ENCODE data around the gene SHROOM1.

The SHROOM1 gene

DNA sequence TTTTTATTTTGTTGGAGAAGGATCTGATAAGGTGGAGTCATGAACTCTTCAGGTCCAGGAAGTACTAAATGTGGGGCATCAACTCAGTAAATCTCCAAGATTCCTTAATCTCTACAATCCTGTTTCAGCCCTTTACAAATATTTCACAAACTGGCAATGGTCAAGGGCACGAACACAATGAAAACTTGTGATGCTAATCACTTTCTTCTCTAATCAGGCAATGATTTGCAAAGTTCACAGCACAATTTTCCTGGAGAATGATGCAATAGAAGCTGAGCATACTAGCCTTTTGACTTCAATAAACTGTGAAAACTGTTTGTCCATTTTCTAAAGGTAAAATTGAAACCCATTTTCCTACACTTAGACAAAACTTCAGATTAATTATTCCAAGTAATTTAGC, 18.9 kb upstream of the SHROOM1 start:
- DNase-seq: no peak

DNA sequence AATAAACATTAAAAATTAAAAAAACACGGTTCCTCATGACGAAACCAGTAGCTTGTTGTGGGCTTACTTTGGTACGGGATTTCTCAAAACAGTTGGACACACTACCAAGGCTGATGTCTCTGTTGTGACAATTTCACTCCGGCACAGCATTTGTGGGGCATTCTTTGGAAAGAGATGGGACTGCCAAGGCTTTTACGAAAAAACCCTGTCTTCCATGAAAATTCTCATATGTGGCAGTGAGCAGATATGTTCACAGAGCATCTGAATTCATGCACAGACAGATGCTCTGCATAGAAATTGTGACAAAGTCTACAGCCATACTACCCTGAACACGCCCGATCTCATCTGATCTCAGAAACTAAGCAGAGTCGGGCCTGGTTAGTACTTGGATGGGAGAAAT, 17.8 kb upstream of the SHROOM1 start:
- no peak for DNase-seq

DNA sequence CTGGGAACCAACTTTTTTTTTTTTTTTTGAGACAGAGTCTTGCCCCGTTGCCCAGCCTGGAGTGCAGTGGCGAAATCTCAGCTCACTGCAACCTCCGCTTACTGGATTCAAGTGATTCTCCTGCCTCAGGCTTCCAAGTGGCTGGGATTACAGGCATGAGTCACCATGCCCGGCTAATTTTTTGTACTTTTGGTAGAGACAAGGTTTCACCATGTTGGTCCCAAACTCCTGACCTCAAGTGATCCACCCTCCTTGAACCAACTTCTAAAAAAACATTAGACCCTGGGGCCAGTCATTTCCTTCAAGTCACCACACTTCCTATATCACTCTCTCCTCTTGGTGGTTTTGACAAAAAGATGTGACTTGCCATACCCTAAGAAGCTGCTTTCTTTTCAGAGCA, 10.9 kb upstream of the SHROOM1 start:
- DNase-seq: no peak

DNA sequence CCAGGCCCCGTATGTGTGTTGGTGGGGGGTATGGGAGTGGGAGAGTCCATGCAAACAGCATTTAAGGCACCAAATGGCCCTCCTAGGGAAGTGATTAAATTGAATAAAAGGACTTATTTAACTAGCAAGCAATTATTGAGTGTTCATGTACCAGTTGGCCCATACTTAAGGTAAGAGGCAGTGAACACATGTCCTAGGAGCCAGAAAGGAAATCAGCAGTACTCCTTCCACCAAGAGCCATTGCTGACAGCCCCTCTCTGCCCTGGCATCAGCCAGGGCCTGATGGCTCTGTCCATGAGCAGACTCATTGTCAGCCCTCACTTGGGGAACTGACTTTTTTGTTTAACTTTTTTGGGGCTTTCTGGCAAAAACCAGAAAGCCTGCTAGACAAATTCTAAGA, 10.4 kb upstream of the SHROOM1 start:
- DNase-seq: no peak

DNA sequence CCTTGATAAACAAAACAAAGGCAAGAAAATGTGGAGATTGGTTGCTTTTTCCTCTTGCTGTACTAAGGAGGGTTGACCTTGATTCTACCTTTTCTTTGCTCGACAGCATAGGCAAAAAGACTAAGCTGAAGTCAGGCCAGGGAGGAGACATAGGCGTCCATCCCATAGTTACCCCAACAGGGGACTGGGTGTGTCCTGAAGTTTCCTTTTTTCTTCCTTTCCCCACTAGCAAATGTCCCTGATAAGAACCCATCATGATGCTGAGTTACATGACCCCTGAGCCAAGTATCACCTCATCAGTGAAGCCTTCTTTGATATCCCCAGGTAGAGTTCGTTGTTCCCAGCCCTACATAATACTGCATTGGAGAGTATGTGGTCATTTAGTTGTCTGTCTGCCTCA, 9.9 kb upstream of the SHROOM1 start:
- DNase-seq: no peak

DNA sequence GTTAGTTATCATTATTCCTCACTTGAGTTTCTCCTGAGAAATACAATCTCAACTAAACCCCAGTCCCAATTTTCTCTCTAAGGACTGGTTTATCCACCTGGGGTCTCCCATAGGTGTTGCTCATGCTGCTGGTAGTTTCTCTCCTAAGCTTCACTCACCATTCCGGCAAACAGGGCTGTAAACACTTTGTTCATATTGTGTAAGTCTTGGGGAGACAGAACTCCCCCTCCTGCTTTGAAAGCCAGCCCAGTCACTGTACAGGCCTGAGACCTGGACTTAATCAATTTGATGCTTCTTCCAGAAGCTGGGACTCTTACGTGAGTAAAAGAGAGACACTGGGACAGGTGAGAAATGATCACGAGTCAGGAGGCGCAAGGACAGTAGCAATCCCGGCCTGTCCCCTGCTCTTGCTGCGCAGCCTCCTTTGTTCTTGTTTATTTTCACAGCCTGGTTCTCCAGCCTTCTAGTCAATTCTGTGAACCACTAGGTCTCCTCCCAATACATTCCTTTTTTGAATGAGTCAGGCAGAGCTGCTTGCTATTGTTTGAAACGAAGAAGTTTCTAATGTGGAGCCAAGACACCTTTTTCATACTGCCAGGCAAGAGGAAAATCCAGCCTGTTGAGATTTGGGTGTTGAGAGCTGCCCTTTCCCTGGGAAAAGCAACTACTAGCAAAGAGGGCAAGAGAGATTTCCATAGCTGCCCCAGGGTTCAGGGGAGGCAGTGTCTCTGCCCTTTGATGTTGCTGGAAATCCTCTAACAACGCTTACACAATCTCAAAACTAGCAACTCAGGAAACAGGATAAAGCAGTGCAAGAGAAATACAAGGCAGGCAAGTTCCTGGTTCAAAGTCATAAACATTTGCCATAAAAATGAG, 9.2 kb upstream of the SHROOM1 start:
- no peak for DNase-seq

DNA sequence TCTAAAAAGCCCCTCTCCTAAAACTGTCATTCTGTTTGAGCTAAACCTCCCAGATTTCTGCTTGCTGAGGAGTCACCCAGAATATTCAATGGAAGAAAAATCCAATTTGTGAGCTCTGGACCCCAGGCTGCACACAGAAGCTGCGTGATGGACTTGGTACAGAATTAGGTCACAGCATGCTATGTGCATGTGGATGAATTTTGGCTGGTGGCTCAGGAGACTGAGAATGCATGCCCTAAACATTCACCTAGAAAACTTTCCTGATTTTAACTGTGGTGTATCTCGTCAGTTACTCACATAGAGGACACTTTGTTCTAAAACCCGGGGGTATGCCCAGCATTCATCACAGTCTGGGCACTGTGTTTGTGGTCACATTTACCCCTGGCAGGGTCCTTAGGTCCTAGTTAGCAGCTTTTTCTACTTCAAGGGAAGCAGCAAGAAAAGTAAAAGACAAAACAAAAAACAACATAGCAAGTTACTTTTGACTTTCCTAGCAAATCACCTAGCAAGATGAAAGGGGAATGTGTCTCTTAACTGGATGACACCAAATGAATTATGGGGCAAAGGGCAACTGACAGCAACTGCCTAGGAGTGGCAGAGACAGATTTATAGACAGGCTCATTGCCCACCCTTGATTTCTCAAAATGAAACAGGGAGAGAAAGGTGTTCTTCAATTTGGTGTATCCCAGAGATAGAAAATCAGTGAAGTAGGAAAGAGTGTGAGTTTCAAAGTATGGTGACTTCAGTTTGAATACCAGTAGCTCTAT, 8.3 kb upstream of the SHROOM1 start:
- no peak for DNase-seq

DNA sequence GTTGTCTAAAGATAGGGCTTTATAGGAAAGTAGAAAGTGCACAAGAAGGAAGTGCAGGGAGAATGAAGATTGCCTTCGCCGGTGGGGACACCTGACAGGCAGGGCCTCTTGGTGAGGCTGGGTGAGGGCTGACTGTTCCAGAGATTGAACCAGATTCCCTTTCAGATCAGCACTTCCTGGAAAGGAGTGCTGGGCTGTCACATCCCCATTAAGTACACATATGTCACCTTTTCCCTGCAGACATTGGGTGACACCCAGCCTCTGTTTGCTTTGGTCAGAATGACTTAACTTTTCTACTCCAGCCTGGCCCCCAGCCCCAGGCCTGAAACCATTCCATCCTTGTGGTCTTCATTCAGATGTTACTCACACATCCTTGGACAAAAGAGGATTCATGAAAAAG, 7.4 kb upstream of the SHROOM1 start:
- no peak for DNase-seq

DNA sequence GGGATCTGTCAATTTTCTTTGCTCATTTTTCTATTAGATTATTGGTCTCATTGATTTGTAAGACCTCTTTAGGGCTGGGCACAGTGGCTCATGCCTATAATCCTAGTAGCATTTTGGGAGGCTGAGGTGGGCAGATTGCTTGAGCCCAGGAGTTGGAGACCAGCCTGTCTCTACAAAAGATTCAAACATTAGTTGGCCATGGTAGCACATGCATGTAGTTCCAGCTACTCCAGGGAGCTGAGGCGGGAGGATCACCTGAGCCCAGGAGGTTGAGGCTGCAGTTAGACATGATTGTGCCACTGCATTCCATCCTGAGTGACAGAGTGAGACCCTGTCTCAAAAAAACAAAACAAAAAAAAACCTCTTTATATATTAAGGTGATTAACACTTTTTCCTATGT, 6.4 kb upstream of the SHROOM1 start:
- DNase-seq: no peak

DNA sequence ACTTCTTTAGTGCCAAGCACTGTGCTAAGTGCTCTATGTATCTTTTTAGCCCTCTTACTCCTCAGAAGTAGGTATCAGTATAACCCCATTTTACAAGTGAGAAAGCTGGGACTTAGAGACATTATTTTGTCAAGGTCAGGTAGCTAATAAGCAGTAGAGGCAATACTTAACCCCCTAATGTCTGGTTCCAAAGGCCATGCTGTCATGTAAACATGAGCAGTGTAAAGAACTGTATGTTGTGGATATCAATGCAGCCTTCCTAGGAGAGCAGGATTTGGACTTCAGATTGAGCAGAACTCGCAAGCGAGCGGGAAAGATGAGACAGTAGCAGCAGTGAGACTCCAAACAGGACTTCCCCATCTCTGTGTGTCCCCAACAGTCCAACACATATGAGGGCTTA, 3.6 kb upstream of the SHROOM1 start:
- DNase-seq: no peak

DNA sequence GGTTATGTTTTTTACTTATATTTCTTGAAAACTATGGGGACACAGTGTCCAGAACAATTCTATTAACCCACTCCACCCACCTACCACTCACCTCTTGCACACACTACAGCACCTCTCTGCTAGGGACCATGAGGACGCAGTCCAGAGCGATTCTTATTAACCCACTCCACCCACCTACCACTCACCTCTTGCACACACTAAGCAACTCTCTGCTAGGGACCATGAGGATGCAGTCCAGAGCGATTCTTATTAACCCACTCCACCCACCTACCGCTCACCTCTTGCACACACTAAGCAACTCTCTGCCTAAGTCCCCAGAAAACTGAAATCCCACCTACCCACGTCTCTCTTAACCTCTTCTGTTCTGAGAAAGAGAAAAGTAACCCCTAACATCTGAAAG, 2.2 kb upstream of the SHROOM1 start:
- DNase-seq: no peak

DNA sequence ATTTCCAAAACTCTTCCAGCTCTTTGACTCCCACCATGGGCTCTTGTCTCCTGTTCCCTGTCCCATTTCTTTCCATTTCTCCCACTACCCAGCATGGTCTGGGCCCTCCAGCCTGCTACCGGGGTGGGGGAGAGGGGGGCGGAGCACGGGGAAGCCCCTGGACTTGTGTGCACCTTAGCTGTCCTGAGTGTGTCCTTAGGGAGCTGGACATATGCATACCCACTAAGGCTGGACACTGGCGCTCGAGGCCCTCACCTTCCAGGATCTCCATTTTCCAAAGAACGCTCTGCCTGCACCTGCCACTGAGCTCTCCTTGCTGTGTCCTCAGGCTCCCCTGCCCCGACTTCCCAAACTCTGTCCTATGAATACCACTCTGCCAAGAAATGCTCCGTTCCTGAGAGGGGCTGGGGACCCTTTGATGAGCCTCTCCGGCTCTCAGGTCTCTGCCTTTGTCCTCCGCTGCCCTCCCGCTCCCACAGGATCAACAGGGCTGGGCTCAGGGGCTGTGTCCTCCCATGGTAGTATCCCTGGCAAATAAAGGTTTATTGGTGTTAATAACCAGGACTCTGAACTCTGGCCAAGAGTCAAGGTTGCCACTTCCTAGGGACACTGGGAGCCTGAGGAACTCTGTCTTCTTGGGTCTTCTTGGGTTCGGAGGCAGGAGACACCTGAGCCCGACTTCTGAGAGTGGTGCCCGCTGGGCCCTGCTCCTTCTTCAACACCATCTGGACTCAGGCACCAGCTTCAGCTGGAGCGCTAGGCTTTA, 831 bp upstream of the SHROOM1 start:
- no peak for DNase-seq

DNA sequence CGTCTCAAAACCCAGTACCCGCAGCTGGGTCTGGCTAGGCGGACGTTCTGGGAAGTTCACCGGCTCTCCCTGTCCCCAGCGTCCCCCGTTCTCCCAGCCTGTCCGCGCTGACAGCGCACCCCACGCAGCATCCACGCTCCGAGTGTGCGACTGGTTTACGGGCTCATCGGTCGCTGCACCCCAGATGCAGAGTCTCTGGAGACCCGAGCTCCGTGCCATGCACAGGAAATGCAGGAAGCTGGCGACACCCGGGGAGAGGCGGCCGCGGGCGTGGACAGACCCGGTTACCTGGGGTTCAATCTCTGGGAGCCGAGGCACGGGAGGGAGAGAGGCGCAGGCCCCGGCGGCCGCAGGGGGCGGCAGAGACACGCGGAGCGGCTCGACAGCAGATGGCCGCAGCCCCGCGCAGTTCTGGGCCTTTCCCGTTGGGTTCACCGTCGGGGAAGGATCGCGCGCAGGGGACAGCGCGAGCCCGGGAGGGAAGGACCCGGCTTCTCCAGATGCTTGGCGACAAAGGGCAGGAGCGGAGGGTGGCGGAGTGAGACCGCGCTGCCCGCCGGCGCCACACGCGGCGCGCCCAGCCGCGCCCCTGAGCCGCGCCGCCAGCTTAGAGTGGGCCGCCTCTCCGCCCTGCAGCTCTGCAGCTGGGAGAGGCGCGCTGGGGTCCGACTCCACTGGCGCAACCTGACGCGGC, 558 bp downstream of the SHROOM1 start:
- DNase-seq: peak; percentile 71

DNA sequence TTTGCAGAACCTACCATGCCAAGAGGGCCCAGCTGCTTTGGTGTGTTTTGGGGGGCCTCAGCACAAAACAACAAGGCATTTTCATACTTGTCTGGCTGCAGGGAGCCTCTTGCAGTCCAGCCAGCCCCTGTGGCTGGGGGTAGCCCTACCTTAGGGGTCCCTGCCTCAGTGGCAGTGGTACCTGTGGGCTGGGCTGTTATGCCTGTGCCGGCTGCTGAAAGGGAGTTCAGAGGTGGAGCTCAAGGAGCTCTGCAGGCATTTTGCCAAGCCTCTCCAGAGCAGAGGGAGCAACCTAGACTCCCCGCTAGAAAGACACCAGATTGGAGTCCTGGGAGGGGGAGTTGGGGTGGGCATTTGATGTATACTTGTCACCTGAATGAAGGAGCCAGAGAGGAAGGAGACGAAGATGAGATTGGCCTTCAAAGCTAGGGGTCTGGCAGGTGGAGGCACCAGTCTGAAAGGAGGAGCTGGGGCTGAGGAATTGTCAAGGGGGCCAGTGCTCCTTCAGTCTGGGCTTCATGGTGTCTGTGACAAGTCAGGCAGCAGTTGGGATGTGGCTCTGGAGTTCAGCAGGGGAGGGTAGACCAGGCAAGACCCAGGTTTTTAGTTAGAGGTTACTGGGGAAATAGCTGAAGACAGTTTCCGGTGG, 1.5 kb downstream of the SHROOM1 start:
- DNase-seq: no peak

DNA sequence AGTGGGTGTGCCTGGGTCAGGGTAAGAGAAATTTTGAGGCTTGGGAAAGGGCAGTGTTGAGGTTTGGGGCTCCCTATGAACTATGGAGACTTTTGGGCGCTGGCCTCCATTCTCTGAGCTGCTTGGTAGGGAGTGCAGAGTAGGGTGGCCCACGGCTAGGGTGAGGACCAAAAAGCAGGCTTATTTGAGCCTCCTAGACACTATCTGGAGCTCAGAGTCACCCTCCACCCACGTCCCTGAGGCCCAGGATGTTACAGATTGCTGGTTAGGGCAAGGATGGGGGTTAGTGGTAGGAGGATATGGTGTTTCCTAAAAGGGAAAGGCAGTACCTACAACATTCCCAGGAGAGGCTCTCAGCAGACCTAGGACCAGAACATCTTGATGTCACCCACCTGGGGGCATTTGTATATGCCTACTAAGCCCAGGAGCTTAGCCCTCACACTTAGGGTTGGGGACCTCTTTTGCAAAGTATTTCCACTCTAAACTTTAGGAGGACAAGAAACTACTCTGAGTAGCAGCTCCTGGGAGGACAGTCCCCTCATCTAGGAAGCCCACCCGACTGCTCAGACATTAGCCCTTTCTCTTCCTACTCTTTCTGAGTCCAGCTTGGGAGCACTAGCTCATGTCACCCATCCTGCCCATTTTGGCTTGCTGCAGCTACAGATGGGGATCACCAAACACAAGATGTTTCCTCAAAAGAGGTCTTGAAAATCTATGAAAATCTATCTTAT, 2.3 kb downstream of the SHROOM1 start:
- no peak for DNase-seq

DNA sequence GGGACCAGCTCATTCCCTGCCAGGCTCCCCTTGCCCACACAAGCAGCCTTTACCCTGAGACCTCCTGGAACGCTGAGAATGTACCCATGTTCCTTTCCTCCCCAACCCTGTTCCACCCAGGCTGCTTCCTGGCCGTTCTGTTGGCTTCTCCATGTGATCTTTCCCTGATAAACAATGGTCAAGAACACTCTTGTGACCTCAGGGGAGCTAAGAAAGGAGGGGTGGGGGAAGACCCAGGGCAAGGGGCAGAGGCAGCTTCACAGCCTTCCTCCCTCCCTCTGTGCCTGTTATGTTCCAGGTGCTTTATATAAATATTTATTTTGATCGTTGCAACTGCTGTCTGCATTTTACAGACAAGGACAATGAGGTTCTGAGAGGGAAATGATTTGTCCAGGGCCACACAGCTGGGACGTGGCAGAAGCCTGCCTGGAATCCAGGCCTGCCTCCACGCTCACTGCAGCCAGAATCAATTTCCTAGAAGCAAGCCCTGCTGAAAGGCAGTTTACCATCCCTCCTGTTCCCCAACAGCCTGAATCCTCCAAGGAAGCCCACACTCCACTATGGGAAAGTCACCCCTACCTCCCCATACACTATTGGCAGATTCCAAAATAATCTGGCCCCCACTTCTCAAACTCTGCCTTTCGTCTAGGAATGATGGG, 3.9 kb downstream of the SHROOM1 start:
- DNase-seq: no peak

DNA sequence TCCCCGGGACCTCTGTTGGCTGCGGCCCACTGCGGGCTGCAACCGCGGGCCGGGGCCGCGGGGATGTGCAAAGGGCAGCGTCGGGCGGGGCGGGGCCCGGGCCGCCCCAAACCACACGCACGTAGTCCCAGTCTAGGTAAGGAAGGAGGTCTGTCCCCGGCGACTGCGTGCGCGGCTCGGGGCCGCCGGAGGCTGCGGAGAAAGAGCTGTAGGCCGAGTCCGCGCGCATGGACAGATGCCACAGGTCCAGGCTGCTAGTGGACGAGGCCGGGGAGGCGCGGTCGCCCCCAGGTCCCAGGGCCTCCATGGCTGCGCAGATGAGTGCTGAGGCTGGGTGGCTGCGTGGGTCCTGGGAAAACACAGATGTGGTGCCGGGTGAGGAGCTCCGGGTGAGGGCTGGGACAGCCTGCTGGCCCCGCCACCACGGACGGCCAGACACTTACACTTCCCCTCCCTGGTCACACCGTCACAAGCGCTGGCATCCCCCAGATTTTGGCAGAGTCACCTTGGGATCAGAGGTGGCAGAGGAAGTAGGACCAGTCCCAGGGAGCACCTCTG, 4.5 kb downstream of the SHROOM1 start:
- no peak for DNase-seq

DNA sequence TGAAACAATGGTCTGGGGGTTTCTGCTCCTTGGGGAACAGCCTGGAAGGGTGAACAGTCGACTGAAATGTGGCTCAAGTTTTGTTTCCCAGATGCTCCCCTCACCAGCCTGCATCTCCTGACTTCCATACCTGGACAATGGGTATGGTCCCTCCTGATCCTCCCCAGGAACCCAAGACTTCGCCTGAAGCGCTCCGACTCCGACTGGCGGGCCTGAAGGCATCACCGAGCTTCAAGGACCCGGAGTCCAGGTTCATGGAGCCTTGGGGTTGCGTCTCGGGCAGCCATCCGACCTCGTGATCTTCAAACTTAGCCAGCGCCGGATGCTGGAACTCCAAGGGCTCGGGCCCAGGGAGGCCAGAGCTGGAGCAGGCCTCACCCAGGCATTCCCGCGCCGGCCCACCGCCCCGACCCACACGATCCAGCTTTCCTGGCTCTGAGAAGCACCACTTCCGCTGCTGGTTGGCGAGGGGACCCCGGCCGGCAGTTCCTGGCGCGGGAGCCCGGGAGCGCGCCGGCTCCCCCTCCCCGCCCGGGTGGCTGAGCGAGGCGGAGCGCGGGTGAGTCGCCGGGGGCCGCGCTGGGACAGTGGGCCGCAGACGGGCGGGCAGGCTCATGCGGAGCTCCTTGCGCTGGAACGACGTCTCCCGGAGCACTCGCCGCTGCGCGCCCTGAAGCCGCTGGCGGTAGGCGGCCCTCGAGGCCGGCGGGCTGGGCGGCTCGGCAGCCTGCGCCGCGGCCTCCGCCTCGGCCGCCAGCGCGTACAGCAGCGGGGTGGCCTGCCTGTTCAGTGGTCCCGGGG, 5.2 kb downstream of the SHROOM1 start:
- no peak for DNase-seq

DNA sequence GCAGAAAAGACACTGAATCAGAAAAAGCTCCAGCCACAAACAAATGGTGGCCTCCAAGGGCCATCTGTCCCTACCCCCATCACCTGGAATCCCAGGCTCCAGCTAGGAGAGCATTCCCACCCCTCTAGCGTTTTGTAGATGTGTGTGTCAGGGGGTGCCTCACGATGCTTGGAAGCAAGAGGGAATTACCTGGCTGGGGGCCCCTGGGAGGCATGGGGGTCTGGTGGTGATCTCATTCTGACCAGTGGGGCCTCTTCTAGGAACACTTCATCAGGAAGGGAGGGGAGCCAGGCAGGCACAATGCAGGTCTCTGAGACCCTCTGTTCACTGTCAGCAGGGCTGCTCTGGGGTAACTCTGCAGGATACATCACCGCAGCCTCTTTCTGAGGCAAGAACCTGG, 6.0 kb downstream of the SHROOM1 start:
- DNase-seq: no peak

DNA sequence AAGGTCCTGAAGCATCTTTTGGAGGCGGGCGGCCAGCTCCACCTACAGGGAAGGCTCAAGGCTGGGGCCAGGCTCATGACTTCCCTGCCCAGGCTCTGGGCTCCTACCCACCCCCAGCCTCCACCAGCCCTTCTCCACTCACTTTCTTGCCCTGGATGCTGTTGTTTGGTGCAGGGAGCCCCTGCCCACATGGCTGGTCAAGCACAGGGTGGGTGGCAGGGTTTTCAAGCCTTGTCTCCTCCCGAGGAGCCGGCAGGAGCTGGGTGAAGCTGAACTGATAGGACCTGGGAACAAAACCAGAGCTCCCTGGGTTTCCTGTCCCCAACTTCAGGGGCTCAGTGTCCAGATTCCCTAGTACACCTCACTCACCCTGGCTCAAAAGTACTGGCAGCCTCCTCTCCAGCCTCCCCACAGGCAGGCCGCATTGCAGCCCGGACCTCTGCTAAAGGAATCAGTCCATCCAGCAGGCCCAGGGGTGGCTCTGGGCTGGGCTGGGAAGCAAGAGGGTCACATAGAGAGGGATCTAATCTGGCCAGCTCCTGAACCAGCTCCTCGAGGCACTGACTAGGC, 6.9 kb downstream of the SHROOM1 start:
- no peak for DNase-seq
